ENCODE results near the gene ZNF837.

ZNF837 gene

GRCh38 chr19:58367698-58368454 is 13.0 kb downstream of the ZNF837 start:
- POLR2A ChIA-PET = interaction anchor here (1.0 kb wide), 1 partner anchor 152 kb away, joined by 3 read pairs; the partner anchor contains the start of gene ZBTB45
- no peak for TF ChIP-seq L3MBTL2 (conservative IDR thresholded peaks at IDR 0.05)
- no peak for TF ChIP-seq CTBP1 (IDR thresholded peaks at IDR 0.05; ENCODE audit: borderline replicate concordance)
- TF ChIP-seq ARNT (IDR thresholded peaks at IDR 0.05) = no peak
- TF ChIP-seq FOXK2 (IDR thresholded peaks at IDR 0.05) = no peak
- no peak for TF ChIP-seq BHLHE40 (IDR thresholded peaks at IDR 0.05; ENCODE audit: borderline replicate concordance)
- CTCF ChIA-PET = no interaction called here
- no peak for DNase-seq (ENCODE audit: extremely low spot score)

DNA sequence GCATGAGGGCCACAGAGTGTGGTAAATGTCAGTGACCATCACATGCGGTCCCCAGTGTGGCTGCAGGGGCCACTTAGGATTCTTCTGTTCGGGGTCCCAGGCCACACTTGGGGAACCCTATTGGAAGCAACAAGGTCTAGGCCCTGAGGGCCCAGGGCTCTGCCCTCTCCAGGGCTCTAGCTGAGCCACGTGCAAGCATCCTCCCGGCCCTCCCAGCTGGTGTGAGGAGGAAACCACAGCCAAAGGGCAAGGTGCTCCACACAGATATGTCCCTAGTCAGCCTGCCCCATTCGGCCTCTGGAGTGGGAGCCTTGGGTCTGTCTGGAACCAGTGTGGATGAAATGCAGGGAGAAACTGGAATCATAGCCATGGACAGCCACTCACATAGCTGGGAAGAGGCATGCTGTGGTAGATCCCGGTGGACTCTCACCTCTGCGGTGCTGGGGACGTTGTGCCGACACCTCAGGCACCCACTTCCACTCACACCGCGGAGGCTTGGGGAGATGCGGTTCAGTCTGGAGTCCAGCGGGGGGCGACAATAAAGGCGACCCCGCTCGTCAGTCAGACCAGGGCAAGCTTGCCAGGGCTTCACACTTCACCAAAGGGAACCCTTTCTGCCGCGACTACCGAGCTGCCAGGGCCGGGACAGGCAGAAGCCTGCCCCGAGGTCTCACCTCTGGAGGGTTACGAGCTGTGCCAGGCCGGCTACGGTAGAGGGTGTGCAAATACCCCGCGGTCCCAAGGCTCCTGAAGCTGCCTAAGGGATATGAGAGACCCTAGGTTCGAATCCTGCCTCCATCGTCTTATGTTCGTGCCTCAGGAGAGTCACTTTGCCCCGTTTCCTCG is 14.0 kb downstream of the ZNF837 start:
- ChIA-PET POLR2A (interaction anchor here (1.0 kb wide), 1 partner anchor 153 kb away, joined by 3 read pairs; the partner anchor contains the start of gene ZBTB45), CTCF (no interaction called here)
- DNase-seq (ENCODE audit: extremely low spot score) = no peak
- no peak for TF ChIP-seq NFRKB (IDR thresholded peaks at IDR 0.05)
- TF ChIP-seq SUZ12 (IDR thresholded peaks at IDR 0.05) = no peak
- TF ChIP-seq ARNT (IDR thresholded peaks at IDR 0.05) = no peak
- TF ChIP-seq LEF1 (IDR thresholded peaks at IDR 0.05; ENCODE audit: borderline replicate concordance) = no peak
- TF ChIP-seq HDGF (IDR thresholded peaks at IDR 0.05; ENCODE audit: borderline replicate concordance) = no peak

- DNase-seq (ENCODE audit: extremely low spot score) = no peak
- CTCF ChIA-PET = no interaction called here
- POLR2A ChIA-PET = interaction anchor here (0.8 to 3.4 kb wide), 7 partner anchors 16 to 155 kb away, joined by 3 to 29 read pairs (median 5); partner anchors contain the start of genes RPS5, ZBTB45, ZNF584 and ZNF8
- no peak for TF ChIP-seq TARDBP (IDR thresholded peaks at IDR 0.05)
- TF ChIP-seq FOXM1 (IDR thresholded peaks at IDR 0.05; ENCODE audit: borderline replicate concordance) = no peak
- no peak for TF ChIP-seq FOXK2 (IDR thresholded peaks at IDR 0.05)
- no peak for TF ChIP-seq CTBP1 (IDR thresholded peaks at IDR 0.05; ENCODE audit: borderline replicate concordance)
- TF ChIP-seq SUZ12 (IDR thresholded peaks at IDR 0.05) = no peak
Measured at GRCh38 chr19:58364146-58364545, 16.7 kb downstream of the ZNF837 start.

GRCh38 chr19:58362272-58362994 is 18.4 kb downstream of the ZNF837 start, which contains the start of gene ZNF497:
Gene ZNF497, minus strand, starts transcription at chr19:58362751. Its CDS starts 5,116 bp downstream, at chr19:58357635.
- DNase-seq (ENCODE audit: extremely low spot score) = peak; percentile 99
- TF ChIP-seq ARNT (IDR thresholded peaks at IDR 0.05) (no peak), BHLHE40 (IDR thresholded peaks at IDR 0.05; ENCODE audit: borderline replicate concordance) (no peak), PKNOX1 (IDR thresholded peaks at IDR 0.05) (peak; percentile 75), TARDBP (IDR thresholded peaks at IDR 0.05) (no peak), LEF1 (IDR thresholded peaks at IDR 0.05; ENCODE audit: borderline replicate concordance) (no peak), SUZ12 (IDR thresholded peaks at IDR 0.05) (no peak), FOXK2 (IDR thresholded peaks at IDR 0.05) (no peak), ELF4 (IDR thresholded peaks at IDR 0.05) (peak; percentile 78), HDGF (IDR thresholded peaks at IDR 0.05; ENCODE audit: borderline replicate concordance) (no peak), SP1 (IDR thresholded peaks at IDR 0.05) (no peak), L3MBTL2 (conservative IDR thresholded peaks at IDR 0.05) (peak; percentile 58; the same call in 1 of the 2 replicates), NFRKB (IDR thresholded peaks at IDR 0.05) (no peak)
- POLR2A ChIA-PET = interaction anchor here (0.6 to 3.4 kb wide), 27 partner anchors 8 to 543 kb away, joined by 3 to 30 read pairs (median 5); partner anchors contain the start of genes CHMP2A, RPS5, TRIM28 and ZBTB45
- CTCF ChIA-PET = interaction anchor here (1.1 kb wide), 1 partner anchor 34 kb away, joined by 3 read pairs; no protein-coding TSS in a partner anchor

DNA sequence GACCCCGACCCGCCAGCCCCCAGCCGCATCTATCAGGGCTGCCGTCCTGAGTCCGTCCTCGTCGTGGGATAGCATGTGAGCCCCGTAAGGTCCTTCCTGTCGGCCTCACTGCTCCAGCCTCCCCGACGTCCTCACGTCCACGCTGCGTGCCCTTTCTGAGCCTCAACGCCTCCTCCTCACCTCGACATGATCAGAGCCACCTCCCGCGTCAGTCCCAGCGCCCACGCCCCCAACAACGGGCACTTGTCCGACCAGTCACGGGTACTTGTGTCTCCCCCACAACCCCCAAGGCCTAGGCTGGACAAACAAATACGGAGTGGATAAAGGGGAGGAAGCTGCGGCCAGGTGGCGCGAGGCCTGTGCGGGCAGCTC is 18.9 kb downstream of the ZNF837 start:
- peak; percentile 46 for DNase-seq (ENCODE audit: extremely low spot score)
- TF ChIP-seq LEF1 (IDR thresholded peaks at IDR 0.05; ENCODE audit: borderline replicate concordance) = no peak
- peak; percentile 84 for TF ChIP-seq L3MBTL2 (conservative IDR thresholded peaks at IDR 0.05)
- no peak for TF ChIP-seq HDGF (IDR thresholded peaks at IDR 0.05; ENCODE audit: borderline replicate concordance)
- TF ChIP-seq TARDBP (IDR thresholded peaks at IDR 0.05) = no peak
- POLR2A ChIA-PET = interaction anchor here (0.7 to 3.4 kb wide), 23 partner anchors 8 to 543 kb away, joined by 3 to 30 read pairs (median 8); partner anchors contain the start of genes CHMP2A, RPS5, TRIM28 and ZBTB45
- CTCF ChIA-PET = no interaction called here

DNA sequence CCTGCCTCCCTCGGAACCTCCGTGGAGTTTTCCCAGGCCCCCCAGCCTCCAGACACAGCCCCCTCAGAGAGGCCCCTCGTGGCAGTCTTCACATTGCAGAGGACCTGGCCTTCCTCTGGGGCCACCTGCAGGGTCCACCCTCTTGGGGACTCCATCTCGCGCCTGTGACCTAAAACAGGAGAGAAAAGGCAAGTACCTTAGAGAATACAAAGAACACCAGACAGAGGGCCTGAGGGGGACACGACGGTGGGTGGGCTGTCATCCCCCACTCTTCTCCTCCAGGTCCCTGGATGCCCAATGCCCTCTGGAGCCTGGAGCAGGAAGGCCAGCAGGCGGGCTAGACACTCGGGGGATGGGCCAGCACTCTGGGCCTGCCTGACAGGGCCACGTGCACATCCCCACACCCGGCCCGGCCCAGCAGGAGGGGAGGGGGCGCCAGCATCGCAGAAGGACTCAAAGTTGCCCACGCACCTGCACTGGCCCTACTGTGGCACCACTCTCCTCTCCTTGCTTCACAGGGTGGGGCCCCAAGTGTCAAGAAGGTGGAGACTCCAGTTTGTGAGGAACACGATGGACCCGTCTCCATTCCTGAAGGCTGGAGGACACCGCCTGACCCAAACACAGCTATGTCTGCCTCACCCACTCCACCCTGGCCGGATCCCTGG is 23.2 kb downstream of the ZNF837 start:
- ChIA-PET CTCF (no interaction called here), POLR2A (no interaction called here)

More for the DNA sequence above, 23.2 kb downstream of the ZNF837 start:
- no peak for TF ChIP-seq FOXA1 (IDR thresholded peaks at IDR 0.05)
- no peak for DNase-seq (ENCODE audit: extremely low spot score)

Data from HEK293T (cell line).